Stimulated activated CD4-positive, alpha-beta T cell treated with anti-CD3 and anti-CD28 coated beads, Interleukin-4, amount 100 ng/mL, for 4 hours (primary cell): ENCODE results near the gene CAPN7.

Experiments
- DNase-seq, 2 experiments: peaks; one replicate each; pipeline ENCODE4 v3.0.0-alpha.2; 2020

Gene CAPN7

GRCh38 chr3:15255215-15255614 is 49.2 kb downstream of the CAPN7 start:
- no peak for DNase-seq

DNA sequence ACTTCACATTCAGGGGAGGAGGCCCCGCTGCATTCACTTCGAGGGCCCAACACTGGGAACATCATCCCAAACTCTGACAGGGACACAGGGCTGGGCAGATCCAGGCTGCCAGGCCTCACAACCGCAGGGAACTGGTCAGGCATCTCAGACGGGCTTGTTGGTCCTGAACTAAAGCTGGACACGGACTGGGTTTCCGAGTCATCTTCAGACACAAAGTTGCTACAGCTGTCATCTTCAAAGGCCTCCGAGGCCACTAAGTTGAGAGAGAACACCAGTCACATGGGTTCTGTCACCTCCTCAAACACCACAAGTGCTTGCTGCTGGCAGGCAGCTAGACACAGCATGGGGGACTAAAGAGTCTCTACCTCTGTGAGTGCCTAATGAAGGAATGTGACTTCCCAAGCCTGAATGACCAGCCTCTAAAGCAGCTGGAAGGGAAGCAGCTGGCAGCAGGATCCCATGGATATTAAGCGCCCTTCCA is 50.9 kb downstream of the CAPN7 start:
- no peak for DNase-seq

DNA sequence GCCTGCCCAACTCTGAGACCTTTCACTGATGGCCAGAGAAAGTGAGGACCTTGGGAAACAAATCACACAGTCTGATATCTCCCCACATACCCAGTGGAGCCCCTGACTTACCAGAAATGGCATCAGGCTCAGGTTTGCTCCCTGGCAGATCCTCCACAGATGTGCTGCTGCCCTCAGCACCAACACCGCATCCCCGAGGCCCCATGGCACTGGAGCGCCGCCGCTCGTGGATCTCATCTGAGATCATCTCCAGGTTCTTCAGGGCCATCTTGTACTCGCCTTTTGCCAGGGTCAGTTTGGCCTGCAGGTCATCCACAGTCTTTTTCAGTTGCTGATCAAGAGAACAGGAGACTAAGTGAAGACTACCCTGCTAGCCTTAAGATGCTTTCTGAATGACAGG is 52.7 kb downstream of the CAPN7 start:
- no peak for DNase-seq

GRCh38 chr3:15260531-15260930 is 54.5 kb downstream of the CAPN7 start:
- DNase-seq, result no peak

- DNase-seq, result no peak
Observed at GRCh38 chr3:15261274-15261673, 55.2 kb downstream of the CAPN7 start.

- no peak for DNase-seq
Observed at GRCh38 chr3:15262021-15262420, 56.0 kb downstream of the CAPN7 start.

DNA sequence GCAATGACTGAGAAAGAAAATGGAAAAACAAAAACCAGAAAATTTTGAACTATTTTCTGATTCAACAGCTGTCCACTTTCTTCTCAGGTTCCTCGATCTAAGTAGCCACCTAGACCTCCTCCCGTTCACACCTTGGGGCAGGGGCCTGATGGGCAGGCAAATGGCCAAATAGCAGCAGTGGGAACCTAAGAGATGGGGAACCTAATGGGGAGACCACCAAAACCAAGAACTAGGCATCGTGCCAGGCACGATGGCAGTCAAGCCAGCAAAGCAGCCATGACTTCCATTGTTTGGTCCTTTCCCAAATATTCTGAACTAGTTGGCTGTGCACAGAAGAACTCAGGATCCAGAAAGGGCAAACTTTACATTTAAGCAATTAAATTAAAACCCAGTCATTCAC is 57.1 kb downstream of the CAPN7 start:
- no peak for DNase-seq

DNA sequence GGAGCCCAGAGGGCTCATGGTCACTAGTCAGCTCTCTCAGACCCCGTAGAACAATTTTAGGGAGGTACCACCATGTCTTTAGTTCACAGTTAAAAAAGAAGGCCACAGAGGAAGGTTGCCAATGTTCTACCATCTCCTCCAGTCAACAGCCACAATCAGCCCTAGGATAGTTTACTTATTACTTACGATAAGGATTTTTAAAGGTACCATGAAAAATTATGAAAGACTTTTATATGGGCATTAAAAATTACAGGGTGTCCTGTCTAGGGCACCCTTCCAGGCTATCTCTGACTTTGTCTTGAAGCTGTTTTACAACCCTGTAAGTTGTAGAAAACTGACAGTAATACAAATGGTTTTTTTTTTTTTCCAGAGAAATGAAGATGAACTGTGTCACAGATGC is 57.9 kb downstream of the CAPN7 start:
- DNase-seq, result no peak

DNA sequence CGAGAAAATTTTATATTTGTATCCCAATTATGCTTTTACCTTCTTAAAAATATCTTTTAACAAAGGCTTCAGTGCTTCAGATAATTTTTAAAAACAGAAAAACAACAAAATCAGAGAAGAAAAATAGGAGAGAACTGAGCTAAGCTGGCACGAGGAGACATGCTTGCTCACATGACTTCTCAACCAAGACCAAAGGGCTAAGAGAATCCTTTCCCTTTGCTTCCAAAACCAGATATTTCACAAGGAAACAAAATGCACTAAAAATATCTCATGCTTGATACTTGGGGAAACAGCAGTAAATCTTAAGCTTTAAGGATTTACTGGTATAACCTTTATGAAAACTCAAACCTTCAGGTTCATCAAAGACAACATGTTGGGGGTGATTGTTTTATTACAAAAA is 58.4 kb downstream of the CAPN7 start:
- no peak for DNase-seq

DNA sequence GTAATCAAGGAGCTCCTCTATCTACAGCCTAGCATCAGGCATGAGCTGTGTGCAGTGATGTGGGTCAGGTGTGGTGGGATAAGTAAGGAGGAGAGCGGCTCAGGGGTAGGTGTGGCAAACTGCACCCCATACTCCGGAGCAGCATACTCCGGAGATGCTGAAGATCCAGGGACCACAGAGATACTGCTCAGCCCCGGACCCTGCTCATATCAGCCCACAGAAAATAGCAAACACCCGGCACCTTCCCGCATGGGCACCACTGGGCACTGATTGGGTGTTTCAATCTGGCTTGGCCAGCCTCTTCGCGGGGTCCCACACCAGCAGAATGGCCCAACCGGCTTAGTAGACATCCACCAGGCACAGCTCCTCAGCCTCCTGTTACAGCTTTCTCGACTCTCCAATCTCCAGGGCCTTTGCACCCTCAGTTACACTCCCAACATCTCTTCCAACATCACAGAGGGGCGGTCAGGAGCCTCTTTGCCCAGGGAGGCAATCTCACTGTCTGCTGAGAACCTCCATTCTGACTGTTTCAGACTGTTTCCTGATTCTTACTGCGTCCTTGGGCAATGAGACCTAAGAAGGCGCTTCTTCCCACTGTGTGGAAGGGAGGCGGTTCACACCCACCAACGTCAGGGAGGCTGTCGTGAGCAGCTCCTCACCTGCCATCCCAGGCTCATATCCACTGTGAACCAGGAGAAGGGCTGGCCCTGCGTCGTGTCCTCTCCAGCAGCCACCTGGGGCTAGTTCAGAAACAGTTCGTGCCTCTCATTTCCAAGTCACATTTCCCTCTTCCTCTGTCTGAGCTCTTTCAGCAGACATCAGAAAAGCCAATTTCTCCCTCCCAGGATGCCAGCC is 59.8 kb downstream of the CAPN7 start:
- no peak for DNase-seq

- DNase-seq, result no peak
Observed at GRCh38 chr3:15266510-15267376, 60.7 kb downstream of the CAPN7 start.

GRCh38 chr3:15267502-15267901 is 61.5 kb downstream of the CAPN7 start:
- no peak for DNase-seq

DNA sequence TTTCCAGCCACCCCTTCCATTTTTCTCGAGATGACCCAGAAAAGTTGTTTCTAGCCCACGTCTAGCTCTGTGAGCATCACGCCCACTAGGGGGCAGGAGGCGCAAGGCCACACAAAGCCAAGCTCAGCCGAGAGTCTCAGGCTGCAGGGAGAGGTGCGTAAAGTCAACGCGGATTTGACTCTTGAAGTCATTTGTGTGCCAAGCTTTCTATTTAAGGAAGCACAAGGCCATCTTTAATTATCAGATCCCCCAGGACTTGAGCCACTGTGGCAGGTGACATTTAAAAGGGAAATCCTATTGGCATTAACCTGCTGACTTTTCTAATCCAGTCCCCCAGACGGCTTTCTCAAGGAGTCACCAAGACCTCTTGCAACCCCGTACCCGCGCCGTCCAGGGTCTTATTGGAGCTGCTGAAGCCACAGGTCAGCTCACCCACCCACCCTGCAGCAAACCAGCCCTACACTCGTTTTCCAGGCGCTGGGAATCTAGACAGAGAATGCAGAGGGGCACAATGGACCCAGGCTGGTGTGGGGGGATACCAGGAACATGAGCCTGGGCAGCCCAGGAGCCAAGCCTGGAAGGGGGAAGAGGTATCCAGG is 62.1 kb downstream of the CAPN7 start:
- peak; percentile 79 to 81 for DNase-seq

- peak; percentile 76 to 93 for DNase-seq
Observed at GRCh38 chr3:15269091-15269989, 63.3 kb downstream of the CAPN7 start.

GRCh38 chr3:15271030-15271429 is 65.0 kb downstream of the CAPN7 start:
- no peak for DNase-seq

DNA sequence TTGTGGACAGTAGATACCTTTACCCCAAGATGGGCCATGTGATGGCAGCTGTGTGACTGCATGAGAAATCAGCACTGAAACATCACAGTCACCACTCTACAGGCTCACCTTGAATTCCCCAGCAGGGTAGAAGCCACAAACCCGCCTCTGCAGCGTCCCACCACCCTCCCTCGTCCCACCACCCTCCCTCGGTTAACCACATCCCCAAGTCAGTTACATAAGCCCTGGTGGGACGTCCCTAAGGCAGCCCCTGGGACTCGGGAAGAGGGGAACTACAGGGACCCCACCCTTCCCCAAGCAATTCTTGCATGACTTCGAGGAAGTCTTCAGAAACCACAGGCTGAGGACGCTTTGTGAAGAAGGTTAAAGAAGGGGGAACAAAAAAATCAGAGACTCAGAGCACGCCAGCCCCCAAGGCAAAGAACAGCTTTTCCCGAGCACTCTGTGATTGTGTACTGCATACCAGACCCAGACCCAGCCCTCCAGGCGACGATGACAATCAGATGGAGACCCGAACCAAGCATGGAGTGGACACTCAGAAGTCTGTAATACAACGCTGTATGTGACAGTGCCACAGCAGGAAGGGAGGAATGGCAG is 65.8 kb downstream of the CAPN7 start:
- peak; percentile 60 to 88 for DNase-seq

- no peak for DNase-seq
Observed at GRCh38 chr3:15272426-15273196, 66.6 kb downstream of the CAPN7 start.

- no peak for DNase-seq
Observed at GRCh38 chr3:15273227-15273626, 67.2 kb downstream of the CAPN7 start.

DNA sequence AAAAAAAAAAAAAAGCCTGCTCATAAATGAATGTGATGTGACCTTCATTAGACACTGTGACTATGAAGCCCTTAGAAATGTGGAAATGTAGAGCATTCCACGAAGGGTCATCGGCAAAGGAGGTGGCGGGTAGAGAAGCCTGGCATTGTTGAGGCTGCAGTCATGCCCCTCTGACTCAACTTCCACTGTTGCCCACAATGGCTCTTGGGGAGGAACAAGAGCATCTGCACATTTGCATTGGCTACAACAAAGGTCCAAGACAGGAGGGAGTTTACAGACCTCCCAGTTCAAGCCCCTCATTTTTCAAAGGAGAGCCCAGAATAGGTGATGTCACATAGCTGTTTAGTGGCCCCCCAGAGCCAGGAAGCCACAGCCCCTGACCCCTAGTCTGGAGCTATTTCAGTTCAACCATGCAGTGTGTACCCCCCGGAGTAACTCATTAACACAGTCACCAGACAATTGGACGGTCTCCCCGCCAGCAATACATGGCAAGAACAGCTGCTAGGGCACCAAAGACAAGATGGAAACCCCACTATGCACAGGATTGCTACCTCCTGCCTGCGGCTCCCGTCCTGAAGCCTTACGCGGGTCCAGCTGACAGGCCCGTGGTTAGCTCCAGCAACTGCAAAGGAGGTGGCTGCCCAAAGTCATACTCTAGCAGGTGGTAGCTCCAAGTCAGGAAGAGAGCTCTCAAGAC is 70.1 kb downstream of the CAPN7 start:
- DNase-seq, result no peak

DNA sequence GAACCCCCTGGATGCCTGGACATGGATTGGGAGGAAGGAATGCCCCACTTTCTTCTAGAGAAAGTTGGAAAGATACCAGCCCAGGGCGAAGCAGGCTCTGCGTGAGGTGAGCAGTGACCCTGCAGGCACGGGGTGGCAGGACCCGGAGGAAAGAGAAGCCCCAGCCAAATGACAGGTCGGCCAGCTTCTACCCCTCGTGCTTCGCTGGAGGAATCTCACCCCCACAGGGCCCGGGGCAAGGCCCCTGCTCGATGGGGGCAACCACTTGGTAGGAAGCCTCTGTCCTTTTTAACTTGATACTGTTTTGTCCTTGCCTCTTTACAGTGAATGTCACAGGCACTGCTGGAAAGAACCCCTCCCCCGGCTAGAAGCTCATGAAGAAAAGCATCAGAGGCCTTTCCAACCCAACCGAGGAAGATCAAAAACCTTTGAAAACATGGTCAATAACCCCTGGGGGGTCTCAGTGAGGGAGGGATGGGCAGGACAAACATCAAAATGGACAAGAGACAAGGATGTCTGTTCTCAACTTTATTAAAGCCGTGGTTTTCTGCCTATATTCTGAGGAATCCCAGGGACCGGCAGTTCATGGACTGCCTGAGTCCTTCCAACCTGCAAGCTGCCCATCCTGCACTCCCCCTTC is 71.9 kb downstream of the CAPN7 start:
- DNase-seq, result no peak
